ENCODE data around the gene PARK7. TPM values are rescaled to one million over a fixed set of nuclear protein-coding genes. Genes with fewer than 3 reads are reported as not detected.
A peak's percentile ranks its signal among the peaks of the same experiment; 100 is the strongest.

PARK7 gene
- total and polyA plus RNA-seq, 2 experiments from 2014 or later, result 178 to 679 TPM

DNA sequence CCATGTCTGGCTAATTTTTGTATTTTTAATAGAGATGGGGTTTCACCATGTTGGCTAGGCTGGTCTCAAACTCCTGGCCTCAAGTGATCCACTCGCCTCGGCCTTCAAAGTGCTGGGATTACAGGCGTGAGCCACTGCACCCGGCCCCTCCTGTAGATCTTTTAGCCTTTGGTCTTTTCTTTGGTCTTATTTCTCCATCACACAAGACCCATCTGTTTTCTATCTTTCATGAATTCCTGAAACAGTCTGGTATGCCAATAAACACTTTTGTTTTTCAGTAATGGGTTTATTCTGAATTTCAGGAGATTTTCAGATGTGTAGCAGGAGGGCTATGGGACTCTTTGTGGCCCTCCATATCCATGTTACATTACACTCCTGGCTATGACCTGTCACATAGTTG is 41.4 kb downstream of the PARK7 start:
- H3K27ac ChIP-seq (ENCODE audit: low read depth), result 0 out of 2 replicates have a peak overlapping the region, but pooled peaks have one; percentile 14

DNA sequence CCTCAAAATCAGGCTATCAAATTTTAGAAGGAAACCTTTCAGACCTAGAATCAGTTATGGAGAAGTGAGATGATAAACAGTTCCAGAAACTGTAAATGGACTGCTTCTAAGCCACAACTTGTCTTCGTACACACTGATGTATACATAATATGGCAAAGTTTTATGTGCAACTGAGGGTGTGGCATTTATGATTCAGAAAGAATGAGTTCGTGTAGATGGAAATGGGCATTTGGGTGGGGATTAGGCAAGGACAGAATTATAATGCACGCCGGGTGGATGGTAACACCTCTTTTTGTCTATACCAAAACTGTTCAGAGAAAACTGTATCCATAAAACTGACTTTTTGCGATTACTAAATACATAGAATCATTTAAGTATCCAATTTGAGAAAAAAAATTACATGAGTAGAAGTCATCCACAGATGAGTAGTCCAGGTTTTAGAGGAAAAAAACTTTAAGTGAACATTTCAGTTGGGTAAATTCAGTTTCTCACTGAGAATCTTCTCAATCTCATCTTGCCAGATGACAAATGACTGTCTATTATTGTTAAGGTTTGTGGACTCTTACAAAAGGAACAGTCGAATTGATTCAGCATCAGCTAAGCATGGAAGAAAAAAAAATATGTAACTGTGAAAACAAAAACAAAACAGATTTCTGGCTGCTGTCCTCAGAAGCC is 42.1 kb downstream of the PARK7 start:
- Histone ChIP-seq H3K4me2 (peak overlapping the region; percentile 44; the same call in 1 of the 2 replicates), H3K27ac (ENCODE audit: low read depth) (peak overlapping the region; percentile 37), H3K9me2 (ENCODE audit: insufficient read depth) (no peaks in the 10 kb centered on the region), H3K27me3 (ENCODE audit: insufficient read depth) (no peaks in the 10 kb centered on the region), H2AFZ (no peak overlapping the region), H4K20me1 (replicated peaks; ENCODE audit: insufficient read depth) (no peaks in the 10 kb centered on the region; the same call in 1 of the 2 replicates), H3K36me3 (ENCODE audit: insufficient read depth) (no peaks in the 10 kb centered on the region), H3K79me2 (replicated peaks; ENCODE audit: insufficient read depth) (0 out of 2 replicates have a peak, but pooled peaks cover 2% of the 10 kb centered on the region), H3K4me3 (no peak overlapping the region), H3K4me1 (ENCODE audit: insufficient read depth) (peaks cover 40% of the 10 kb centered on the region), H3F3A (replicated peaks; ENCODE audit: low read depth) (no peaks in the 10 kb centered on the region)
- peaks cover 3% of the 10 kb centered on the region; the same call in 2 of the 3 replicates for H3K36me3 Mint-ChIP-seq (ENCODE audit: low read depth)
- H3K4me1 Mint-ChIP-seq, result peaks cover 35% of the 10 kb centered on the region
- H3K4me3 Mint-ChIP-seq, result no peak overlapping the region; the same call in 2 of the 3 replicates
- no peak for TF ChIP-seq ETS1 (IDR thresholded peaks at IDR 0.05)
- no peaks in the 10 kb centered on the region; the same call in 2 of the 3 replicates for H3K9me3 Mint-ChIP-seq
- H3K27me3 Mint-ChIP-seq (ENCODE audit: insufficient read depth, low read depth, poor library complexity), result no peaks in the 10 kb centered on the region
- no peak overlapping the region for H3K27ac Mint-ChIP-seq
- DNase-seq (ENCODE audit: low spot score), result no peak
- ATAC-seq, result no peak

More for the DNA sequence above, 41.4 kb downstream of the PARK7 start:
- H3K79me2 ChIP-seq (replicated peaks; ENCODE audit: insufficient read depth), result 0 out of 2 replicates have a peak, but pooled peaks cover 2% of the 10 kb centered on the region
- no peak overlapping the region for H3K4me2 ChIP-seq
- Mint-ChIP-seq H3K9me3 (no peaks in the 10 kb centered on the region; the same call in 2 of the 3 replicates), H3K4me1 (peaks cover 35% of the 10 kb centered on the region), H3K4me3 (no peak overlapping the region), H3K36me3 (ENCODE audit: low read depth) (peaks cover 3% of the 10 kb centered on the region; the same call in 2 of the 3 replicates), H3K27me3 (ENCODE audit: insufficient read depth, low read depth, poor library complexity) (no peaks in the 10 kb centered on the region), H3K27ac (0 out of 2 replicates have a peak overlapping the region, but pooled peaks have one; percentile 62)
- no peaks in the 10 kb centered on the region; the same call in 1 of the 2 replicates for H4K20me1 ChIP-seq (replicated peaks; ENCODE audit: insufficient read depth)
- H3K4me3 ChIP-seq, result no peak overlapping the region
- H3F3A ChIP-seq (replicated peaks; ENCODE audit: low read depth), result no peaks in the 10 kb centered on the region
- no peak for DNase-seq (ENCODE audit: low spot score)
- H3K4me1 ChIP-seq (ENCODE audit: insufficient read depth), result peaks cover 40% of the 10 kb centered on the region
- no peak for ATAC-seq
- TF ChIP-seq POLR2AphosphoS5 (IDR thresholded peaks at IDR 0.05; ENCODE audit: low read depth) (no peak), ZNF114 (CRISPR knock-in tag; IDR thresholded peaks at IDR 0.05) (no peak), STAT1 (IDR thresholded peaks at IDR 0.05; ENCODE audit: unreplicated experiment) (no peak), EZH2phosphoT487 (IDR thresholded peaks at IDR 0.05; ENCODE audit: unreplicated experiment) (no peak)
- no peak overlapping the region for H2AFZ ChIP-seq
- no peaks in the 10 kb centered on the region for H3K36me3 ChIP-seq (ENCODE audit: insufficient read depth)
- H3K27me3 ChIP-seq (ENCODE audit: insufficient read depth), result no peaks in the 10 kb centered on the region
- no peaks in the 10 kb centered on the region for H3K9me2 ChIP-seq (ENCODE audit: insufficient read depth)

GRCh38 chr1:8004113-8004802 is 42.7 kb downstream of the PARK7 start:
- Histone ChIP-seq H3K79me2 (replicated peaks; ENCODE audit: insufficient read depth) (0 out of 2 replicates have a peak, but pooled peaks cover 2% of the 10 kb centered on the region), H3K4me2 (peak overlapping the region; percentile 44), H3K4me1 (ENCODE audit: insufficient read depth) (peaks cover 40% of the 10 kb centered on the region), H3K27me3 (ENCODE audit: insufficient read depth) (no peaks in the 10 kb centered on the region), H3K36me3 (ENCODE audit: insufficient read depth) (no peaks in the 10 kb centered on the region), H3K4me3 (no peak overlapping the region), H3K27ac (ENCODE audit: low read depth) (peak overlapping the region; percentile 82), H3K9me2 (ENCODE audit: insufficient read depth) (no peaks in the 10 kb centered on the region), H3F3A (replicated peaks; ENCODE audit: low read depth) (no peaks in the 10 kb centered on the region), H2AFZ (no peak overlapping the region), H4K20me1 (replicated peaks; ENCODE audit: insufficient read depth) (no peaks in the 10 kb centered on the region; the same call in 1 of the 2 replicates)
- Mint-ChIP-seq H3K27me3 (ENCODE audit: insufficient read depth, low read depth, poor library complexity) (no peaks in the 10 kb centered on the region), H3K4me3 (no peak overlapping the region; the same call in 2 of the 3 replicates), H3K9me3 (no peaks in the 10 kb centered on the region), H3K4me1 (peaks cover 35% of the 10 kb centered on the region), H3K36me3 (ENCODE audit: low read depth) (peaks cover 3% of the 10 kb centered on the region; the same call in 2 of the 3 replicates), H3K27ac (peak overlapping the region; percentile 89)
- TF ChIP-seq POLR2AphosphoS5 (IDR thresholded peaks at IDR 0.05; ENCODE audit: low read depth), result no peak
- 0 out of 2 replicates have a peak, but pooled peaks have one; percentile 14 for TF ChIP-seq CREB1 (CRISPR knock-in tag; IDR thresholded peaks at IDR 0.05; ENCODE audit: low read depth)
- peak; percentile 67 for DNase-seq (ENCODE audit: low spot score)
- peak; percentile 80 for ATAC-seq

Measured in GM23338 (cell line).